Hippocampal formation (tissue), 2 donors: ENCODE measurements around the gene ROBO1.

Experiments used
- DNase-seq, 2 donors: peaks; one replicate each; lab custom pipeline; 2025; lab: John Stamatoyannopoulos, UW

The ROBO1 gene

DNA sequence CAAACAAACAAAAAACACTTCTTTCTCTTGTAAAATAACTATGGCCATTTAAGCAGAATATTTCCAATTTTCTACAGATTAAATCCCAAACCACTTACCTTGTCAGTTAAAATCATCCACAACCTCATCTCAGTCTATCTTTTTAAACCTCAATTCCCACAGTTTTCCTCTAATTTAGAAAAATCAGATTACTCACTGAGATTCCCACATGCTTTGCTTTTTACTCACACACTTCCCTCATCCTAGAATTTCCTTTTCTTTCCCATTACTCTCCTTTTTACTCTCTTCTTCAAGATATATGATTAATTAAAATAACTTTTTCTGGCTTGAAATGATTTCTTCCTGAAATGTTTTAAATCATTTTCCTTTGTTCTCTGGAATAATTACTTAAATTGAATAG is 790.7 kb downstream of the ROBO1 start:
- no peak for DNase-seq

DNA sequence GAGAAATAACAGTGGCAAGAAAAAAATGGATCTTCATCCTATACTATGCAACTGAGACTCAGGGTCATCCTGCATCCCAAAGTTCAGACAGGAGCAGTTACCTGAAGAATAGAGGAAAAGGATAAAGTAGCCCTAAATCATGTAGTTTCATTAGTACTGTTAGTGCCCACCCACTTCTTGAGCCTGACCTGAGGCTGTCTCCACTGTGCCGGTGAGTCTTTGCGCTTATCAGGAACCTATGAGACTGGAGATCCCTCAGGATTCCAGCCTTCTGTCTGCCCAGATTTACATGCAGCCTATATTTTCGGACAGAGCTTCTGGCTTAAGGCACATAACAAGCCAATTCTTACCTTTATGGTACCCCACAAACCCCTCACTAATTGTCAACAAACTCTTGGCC is 791.6 kb downstream of the ROBO1 start:
- no peak for DNase-seq

DNA sequence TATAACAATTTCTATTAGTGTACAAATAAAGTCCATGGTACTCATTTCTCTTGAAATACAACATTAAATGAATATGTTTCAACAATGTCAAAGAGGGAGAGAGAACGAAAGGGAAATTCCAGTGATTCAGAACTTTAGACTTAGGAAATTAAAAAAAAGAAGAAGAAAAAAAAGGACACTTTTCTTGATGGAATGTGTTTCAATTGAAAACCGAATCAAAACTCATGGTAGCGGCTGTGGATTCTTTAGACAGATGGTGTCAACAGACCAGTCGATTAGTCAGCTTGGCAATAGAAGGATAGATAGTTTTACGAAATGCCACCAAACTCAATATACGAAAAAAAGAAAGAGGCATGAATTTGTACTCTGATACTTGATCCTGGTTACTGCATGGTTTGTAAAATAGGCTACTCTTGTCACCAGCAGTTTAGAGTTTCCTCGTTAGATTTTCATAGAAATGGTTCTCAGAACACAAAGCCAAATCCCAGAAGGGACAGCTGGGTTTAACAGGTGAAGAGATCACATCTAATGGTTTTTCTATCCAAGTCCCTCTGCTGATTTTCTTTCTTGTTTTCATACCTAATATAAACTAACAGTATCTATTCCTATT is 793.5 kb downstream of the ROBO1 start:
- no peak for DNase-seq

- DNase-seq = no peak
These were observed 795.0 kb downstream of the ROBO1 start for GRCh38 chr3:78972617-78973301.

GRCh38 chr3:78970656-78971055 is 797.1 kb downstream of the ROBO1 start:
- no peak for DNase-seq

GRCh38 chr3:78969483-78969882 is 798.3 kb downstream of the ROBO1 start:
- peak; percentile 22 to 55 for DNase-seq

DNA sequence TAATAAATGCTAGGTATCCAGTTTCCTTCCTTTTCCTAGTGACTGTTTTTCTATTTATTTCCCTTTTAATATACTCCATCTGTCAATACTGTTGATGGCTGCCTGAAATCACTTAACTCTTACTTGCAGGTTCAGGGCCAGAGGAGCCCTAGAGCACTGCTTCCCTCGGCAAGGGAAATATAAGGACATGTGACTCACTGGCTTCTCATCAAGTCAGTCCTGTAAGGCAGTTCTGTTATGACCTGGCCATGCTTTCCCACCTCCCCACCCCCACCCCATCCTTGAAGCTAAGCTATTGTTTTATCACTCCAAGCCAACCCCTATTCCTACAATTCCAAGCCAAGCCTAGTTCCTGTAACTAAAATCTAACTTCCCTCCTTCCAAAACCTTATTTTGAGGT is 800.7 kb downstream of the ROBO1 start:
- no peak for DNase-seq

GRCh38 chr3:78963771-78964170 is 804.0 kb downstream of the ROBO1 start:
- DNase-seq = no peak

DNA sequence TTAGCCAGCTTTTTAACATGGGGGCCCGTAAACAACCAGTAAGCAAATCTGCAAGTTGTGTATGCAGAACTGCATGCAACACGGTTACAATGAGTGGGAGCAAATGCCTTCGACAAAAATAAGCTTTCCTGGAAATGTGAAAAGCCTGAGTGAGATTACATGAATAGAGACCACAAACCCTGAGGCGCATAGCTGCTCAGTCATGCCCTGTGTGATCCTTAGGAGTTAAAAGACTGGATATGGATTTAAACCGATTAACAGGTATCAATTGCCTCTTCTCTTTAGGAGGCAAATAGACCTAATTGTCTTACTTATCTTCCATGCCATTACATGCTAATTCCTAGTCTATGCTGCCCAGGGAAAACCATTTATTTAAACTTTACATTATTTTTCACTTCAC is 810.3 kb downstream of the ROBO1 start:
- DNase-seq = no peak

GRCh38 chr3:78951342-78951945 is 816.4 kb downstream of the ROBO1 start:
- DNase-seq = no peak

DNA sequence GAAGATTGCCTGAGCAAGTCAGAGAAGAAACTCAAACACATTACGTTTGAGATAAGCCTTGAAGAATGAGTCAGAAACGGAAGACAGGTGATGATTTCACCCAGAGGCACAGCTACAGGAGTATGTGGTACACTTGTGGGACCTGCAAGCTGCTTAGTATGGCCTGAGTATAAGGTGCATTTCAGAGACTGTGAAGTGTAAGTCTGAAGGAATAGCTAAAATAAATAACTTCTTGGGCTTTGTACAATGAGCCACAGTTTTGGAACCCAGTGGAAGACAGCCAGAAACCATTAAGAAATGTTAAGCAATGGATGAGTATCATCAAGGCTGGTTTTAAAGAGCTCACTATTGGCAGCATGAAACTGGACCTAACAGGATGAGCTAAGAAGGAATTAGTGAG is 826.2 kb downstream of the ROBO1 start:
- DNase-seq = no peak

DNA sequence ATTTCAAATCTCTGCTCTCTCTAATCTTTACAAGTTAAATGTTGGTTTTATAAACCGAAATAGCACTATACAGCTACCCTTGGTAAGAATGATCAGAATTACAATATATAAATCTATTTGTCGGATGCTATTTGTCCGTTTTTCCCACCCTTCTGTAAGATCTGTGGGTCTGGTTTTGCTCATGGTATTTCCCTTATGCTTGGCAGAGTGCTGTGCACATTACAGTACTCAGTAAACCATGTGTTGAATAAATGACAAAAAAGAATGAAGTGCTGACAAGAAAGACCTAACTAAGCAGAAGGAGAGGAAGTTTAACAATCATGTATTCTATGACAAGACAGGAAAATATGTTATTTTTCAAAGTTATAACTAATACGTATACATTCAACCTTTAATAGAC is 827.2 kb downstream of the ROBO1 start:
- DNase-seq = no peak

GRCh38 chr3:78940128-78940527 is 827.7 kb downstream of the ROBO1 start:
- DNase-seq = no peak

DNA sequence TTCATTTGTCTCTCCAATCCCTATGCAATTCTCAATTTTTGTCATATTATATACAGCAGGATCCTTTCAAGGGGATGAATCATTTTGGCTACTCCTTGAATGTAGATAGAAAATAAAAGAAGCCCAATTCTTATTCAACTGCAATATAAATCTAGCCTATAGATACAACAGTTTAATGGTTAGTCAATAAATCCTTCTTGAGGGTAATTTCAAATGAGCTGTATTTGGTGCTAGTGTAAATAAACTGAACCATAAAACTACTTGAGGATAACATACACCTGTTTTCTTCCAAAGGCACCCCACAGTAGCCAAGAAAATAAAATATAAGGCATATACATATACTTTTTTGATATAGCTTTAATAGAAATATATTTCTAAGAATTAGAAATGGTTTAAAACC is 830.3 kb downstream of the ROBO1 start:
- DNase-seq = no peak

DNA sequence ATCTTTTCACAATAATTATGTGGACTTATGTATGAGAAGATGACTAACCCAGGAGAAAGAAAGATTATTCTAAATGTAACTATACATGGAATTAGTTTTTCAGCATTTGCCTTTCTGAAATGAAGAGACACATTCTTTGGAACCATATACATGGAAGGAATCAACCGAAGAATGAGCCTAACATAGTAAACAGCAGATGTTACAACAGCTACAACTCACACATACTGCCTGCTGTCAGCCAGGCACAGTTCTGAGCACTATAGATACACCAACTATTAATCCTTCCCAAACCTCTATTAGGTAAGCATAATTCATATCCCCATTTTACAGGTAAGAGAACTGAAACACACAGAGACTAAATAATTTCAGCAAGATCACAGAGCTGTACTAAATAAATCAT is 840.0 kb downstream of the ROBO1 start:
- DNase-seq = no peak

DNA sequence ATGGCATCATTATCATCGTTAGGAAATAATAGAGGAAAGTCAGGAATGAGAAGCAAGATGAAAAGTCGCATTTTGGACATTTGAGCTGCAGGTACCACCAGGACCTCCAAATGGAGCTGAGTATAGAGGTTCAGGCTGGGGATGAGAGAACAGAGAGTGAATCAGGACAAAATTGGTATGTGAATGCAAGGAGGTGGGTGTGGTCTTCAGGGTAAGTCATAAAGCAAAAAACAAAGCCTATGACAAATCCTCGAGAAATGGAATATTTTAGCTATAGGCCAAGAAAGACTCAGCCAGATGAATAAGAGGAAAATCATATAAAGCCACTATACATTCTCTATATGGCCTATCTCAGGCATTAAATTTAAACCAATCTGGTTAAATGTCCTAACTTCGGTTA is 841.3 kb downstream of the ROBO1 start:
- no peak for DNase-seq

DNA sequence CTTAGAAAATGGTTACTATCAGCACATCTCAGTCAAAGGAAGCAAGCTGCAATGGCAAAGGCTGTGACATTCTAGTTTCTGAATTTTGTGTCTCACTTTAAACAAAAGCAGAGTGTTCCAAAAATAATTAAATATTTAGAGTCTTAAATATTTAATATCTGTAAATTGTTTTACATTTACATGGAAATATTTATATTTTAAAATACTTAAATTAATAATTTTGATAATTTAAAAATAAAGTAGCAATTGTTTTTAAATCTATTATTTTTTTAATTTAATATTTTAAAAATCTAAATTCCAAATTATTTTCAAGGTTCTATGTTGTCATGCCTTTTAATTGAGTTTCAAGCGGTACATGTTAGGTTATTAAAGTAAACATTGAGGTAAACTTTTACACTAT is 843.1 kb downstream of the ROBO1 start:
- DNase-seq = no peak

- DNase-seq = no peak
These were observed 848.6 kb downstream of the ROBO1 start for GRCh38 chr3:78919021-78919755.

DNA sequence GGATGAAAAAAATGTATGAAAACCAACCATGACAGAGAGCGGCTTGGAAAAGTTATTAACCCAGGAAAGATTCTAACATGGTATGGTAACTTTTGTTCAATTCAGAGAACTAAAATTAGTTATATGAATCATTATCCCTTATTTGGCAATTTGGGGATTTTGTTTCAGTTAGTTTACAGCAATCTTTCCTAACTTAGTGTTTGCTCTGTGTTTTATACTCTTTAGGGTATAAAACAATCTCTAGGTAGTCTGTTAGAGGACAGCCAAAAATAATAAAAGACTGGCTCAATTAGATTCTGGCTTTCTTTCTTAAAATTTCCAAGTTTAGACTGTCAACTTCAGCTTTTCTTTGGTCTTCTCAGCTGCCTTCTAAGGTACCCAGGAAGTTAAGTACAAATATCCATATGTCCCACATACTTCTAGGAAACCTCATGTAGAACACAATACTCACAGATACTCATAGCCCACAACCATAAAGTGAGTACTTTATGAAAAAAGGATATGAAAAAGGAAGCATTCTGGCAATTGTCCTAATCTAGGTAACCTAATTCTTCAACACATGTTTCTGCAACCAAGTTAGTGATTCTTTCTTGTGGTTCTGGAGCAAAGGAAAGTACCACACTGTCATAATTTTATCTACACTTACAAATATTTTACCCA is 849.3 kb downstream of the ROBO1 start:
- DNase-seq = no peak

- no peak for DNase-seq
These were observed 850.3 kb downstream of the ROBO1 start for GRCh38 chr3:78917536-78917935.

DNA sequence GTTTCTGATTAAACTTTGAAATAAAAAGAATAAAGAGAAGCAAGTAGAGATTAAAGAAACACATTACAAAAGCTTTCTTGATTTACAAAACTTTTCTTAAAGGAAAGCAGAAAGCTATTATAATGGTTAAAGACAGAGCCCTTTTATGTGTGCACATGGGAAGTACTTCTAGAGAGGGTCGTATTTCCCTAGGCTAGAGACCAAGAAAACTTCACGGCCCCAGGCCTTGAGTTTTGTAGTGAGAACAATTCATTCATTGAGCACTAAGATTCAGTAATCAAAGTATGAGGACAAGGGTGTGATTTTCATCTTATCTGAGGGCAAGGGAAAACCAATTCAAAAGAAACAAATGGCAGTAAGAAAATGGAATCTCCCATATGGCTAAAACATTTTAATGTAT is 854.1 kb downstream of the ROBO1 start:
- DNase-seq = no peak

- DNase-seq = no peak
These were observed 855.1 kb downstream of the ROBO1 start for GRCh38 chr3:78912687-78913086.
